Measurements from ENCODE around the gene NOL9.

GRCh38 chr1:6501279-6501813 lies 53.0 kb downstream of the NOL9 start:
- TF ChIP-seq CTCF (IDR thresholded peaks at IDR 0.05) (no peak), POLR2A (IDR thresholded peaks at IDR 0.05) (no peak)
